ENCODE results near the gene KCTD15.

The KCTD15 gene

DNA sequence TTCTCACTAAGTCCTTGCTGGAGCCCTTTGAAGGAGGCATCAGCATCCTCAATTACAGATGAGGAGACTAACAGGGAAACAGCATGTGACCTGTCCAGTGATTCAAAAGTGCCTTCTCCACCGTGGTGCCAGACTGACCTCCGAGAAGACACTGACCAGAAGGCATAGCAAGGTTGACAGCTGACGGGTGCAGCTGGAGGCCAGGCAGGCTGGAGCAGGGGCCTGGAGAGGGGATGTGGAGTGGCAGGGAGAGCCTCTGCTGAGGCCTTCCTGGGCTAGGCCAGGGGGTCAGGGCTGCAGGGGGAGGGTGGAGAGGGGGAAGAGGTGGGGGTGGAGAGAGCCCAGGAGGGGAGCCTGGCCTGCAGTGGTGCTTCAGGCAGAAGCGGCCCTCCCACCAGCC is 66.3 kb downstream of the KCTD15 start:
- DNase-seq = no peak

DNA sequence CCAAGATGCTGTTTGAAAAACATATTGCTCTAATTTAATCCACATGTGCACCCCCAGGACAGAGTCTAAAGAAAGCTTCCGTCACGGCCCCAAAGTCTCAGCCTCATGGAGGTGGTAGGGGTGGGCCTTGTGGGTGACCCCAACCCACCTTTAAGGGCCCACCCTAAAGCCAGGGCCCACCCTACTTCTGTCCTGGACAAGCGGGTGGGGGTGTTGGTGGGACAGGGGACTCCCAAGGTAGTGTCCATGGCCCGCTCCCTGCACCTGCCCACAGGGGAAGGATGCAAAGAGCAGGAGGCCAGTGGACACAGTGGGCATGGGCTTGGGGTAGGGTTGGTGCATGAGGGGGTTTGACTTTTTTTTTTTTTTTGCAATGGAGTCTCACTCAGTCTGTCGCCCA is 66.8 kb downstream of the KCTD15 start:
- DNase-seq = no peak

DNA sequence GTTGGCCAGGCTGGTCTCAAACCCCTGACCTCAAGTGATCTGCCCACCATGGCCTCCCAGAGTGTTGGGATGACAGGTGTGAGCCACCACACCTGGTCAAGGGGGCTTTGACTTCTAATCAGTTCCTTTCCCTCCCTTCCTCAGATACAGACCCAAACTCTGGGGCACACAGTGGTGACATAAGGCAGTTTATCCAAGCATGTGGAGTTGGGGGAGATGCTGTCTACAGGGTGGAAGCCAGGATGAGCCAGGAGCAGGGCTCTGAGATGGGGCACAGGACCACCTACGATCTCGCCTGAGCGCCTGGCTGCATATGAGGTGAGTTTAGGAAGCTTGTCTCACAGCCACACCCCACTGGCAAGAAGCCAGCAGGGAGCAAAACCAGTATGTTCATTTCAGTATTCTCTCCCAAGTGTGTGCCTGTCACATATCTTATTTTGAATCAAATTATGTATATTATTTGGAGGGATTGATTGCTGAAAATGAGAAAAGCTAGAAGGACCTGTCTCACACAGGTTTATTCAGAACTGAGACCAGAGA is 67.7 kb downstream of the KCTD15 start:
- DNase-seq = no peak

DNA sequence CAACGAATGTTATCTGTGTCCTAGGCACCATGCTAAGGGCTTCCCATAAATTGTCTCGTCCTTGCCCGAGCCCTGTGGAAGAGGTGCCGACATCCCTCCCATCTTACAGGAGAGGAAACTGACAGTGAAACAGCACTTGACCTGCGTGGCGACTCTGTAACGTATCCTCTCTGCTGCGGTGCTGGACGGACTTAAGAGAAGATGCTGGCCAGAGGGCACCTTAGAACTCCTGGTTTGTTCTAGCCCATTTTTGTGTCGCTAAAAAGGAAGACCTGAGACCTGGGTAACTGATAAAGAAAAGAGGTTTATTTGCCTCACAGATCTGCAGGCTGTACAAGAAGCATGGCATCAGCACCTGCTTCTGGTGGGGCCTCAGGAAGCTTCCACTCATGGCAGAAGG is 68.6 kb downstream of the KCTD15 start:
- DNase-seq = no peak
